HG02623 (cell line): Measurements from ENCODE around the gene MYH9.

Source experiments
- ATAC-seq: cut with Tn5 transposase; IDR thresholded peaks from one replicate; pipeline ENCODE4 v1.9.1; 2021; ENCODE audit warnings: moderate library complexity; ENCODE audit not compliant: unreplicated experiment

Gene MYH9

GRCh38 chr22:36234919-36235318 lies 152.8 kb downstream of the MYH9 start:
- ATAC-seq, result no peak

DNA sequence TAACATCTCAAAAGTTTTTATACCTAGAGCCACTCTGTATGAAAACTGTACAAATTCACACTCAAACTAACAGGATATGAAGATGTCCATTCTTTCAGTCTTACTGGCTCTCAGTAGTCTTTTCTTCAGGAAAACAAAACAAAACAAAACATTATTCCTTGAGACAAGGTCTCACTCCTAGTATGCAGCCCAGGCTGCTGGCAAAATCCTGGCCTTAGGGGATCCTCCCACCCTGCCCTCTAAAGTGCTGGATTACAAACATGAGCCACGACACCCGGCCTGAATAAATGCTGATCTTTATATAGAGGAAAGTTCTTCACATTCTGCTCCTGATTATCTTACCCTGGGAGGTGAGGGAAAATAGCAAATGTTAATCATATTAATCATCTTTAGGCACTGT lies 153.6 kb downstream of the MYH9 start:
- ATAC-seq, result no peak

DNA sequence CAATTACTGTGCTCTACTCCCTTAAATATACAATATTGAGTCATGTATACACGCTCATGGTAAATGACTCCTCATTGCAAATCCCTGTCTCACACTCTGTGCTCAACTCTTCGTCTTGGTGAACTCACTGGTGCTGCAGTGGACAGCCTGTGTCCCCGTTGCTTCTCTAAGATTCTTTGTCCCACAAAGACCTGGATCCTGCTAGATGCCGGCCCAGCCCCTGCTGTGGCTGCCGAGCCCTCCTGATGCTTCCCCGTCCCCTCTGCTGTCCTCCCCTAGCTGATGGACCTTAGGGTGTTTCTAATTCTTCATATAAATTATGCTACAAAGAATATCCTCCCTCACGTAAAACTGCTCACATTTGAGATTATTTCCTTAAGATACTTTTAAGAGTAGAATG lies 154.0 kb downstream of the MYH9 start:
- no peak for ATAC-seq

GRCh38 chr22:36232715-36233401 lies 154.9 kb downstream of the MYH9 start:
- ATAC-seq, result no peak
